DOHH2 (cell line): ENCODE measurements around the gene FAM76B.

ENCODE experiments used
- H3F3A ChIP-seq: fragments of 200-600 bp; sonication (generic), shearing (Covaris generic); 2 replicates; pipeline ENCODE4 v1.6.0; 2016; ENCODE audit warnings: antibody characterized with exemption, mild to moderate bottlenecking; ENCODE audit not compliant: control insufficient read depth, insufficient read depth
- H3K27ac ChIP-seq: fragments of 200-600 bp; sonication (generic); 2 replicates; pipeline ENCODE4 v1.5.1; 2014; ENCODE audit warnings: low read depth, mild to moderate bottlenecking, low read length, moderate library complexity
- H3K27me3 ChIP-seq: fragments of 200-600 bp; sonication (generic); 2 replicates; pipeline ENCODE4 v1.6.1; 2014; ENCODE audit warnings: mild to moderate bottlenecking, low read length, mixed read lengths; ENCODE audit not compliant: control insufficient read depth
- H3K36me3 ChIP-seq: fragments of 200-600 bp; sonication (generic); 2 replicates; pipeline ENCODE4 v1.6.1; 2014; ENCODE audit warnings: mild to moderate bottlenecking, low read length, moderate library complexity, mixed read lengths; ENCODE audit not compliant: control insufficient read depth
- H3K4me1 ChIP-seq: fragments of 200-600 bp; sonication (generic); 2 replicates; pipeline ENCODE4 v1.6.1; 2014; ENCODE audit warnings: mild to moderate bottlenecking, low read length, mixed read lengths; ENCODE audit not compliant: control insufficient read depth
- H3K4me2 ChIP-seq: fragments of 200-600 bp; sonication (generic); 2 replicates; pipeline ENCODE4 v1.6.0; 2014; ENCODE audit warnings: mild to moderate bottlenecking, low read length, moderate library complexity
- H3K4me3 ChIP-seq: fragments of 200-600 bp; sonication (generic); 2 replicates; pipeline ENCODE4 v1.5.1; 2014; ENCODE audit warnings: mild to moderate bottlenecking, low read length, mixed read lengths
- H3K79me2 ChIP-seq: fragments of 200-600 bp; sonication (generic); 2 replicates; pipeline ENCODE4 v1.6.1; 2014; ENCODE audit warnings: mild to moderate bottlenecking, low read length, mixed read lengths; ENCODE audit not compliant: control insufficient read depth
- H3K9me2 ChIP-seq: fragments of 200-600 bp; sonication (generic); replicated peaks from 2 replicates; pipeline ENCODE4 v1.6.1; 2014; ENCODE audit warnings: mild to moderate bottlenecking, low read length, mixed read lengths; ENCODE audit not compliant: control insufficient read depth
- H3K9me3 ChIP-seq: fragments of 200-600 bp; sonication (generic); 2 replicates; pipeline ENCODE4 v1.6.1; 2014; ENCODE audit warnings: antibody characterized with exemption, low read length, mixed read lengths; ENCODE audit not compliant: control insufficient read depth, insufficient read depth
- H4K20me1 ChIP-seq: fragments of 200-600 bp; sonication (generic); 2 replicates; pipeline ENCODE4 v1.6.0; 2014; ENCODE audit warnings: low read depth, mild to moderate bottlenecking, antibody characterized with exemption, low read length, moderate library complexity; ENCODE audit not compliant: control insufficient read depth, insufficient read depth
- CTCF ChIP-seq: fragments of 200-600 bp; sonication (generic); IDR thresholded peaks from one replicate; pipeline ENCODE4 v1.5.1; 2014; ENCODE audit warnings: antibody characterized with exemption, mild to moderate bottlenecking, low read depth, low read length; ENCODE audit not compliant: poor library complexity, severe bottlenecking
- EZH2phosphoT487 ChIP-seq: fragments of 200-600 bp; sonication (generic); IDR thresholded peaks from 2 replicates; pipeline ENCODE4 v1.6.1; 2017; ENCODE audit warnings: borderline replicate concordance, mild to moderate bottlenecking, antibody characterized with exemption, low read length, moderate library complexity, mixed read lengths

The FAM76B gene

GRCh38 chr11:95833378-95833777, 43.8 kb upstream of the FAM76B start:
- no peak for TF ChIP-seq EZH2phosphoT487
- TF ChIP-seq CTCF: no peak
- Histone ChIP-seq H3K4me1 (no peaks in the 10 kb centered on the region), H3K27me3 (no peaks in the 10 kb centered on the region), H3K27ac (no peak overlapping the region), H3K9me2 (no peaks in the 10 kb centered on the region), H3K9me3 (no peaks in the 10 kb centered on the region), H4K20me1 (no peaks in the 10 kb centered on the region), H3F3A (peaks cover 3% of the 10 kb centered on the region; the same call in 1 of the 2 replicates), H3K79me2 (no peaks in the 10 kb centered on the region), H3K4me2 (no peak overlapping the region), H3K36me3 (peaks cover 87% of the 10 kb centered on the region), H3K4me3 (no peak overlapping the region)

GRCh38 chr11:95832763-95833162, 43.2 kb upstream of the FAM76B start:
- H3K27ac ChIP-seq: no peak overlapping the region
- no peaks in the 10 kb centered on the region for H4K20me1 ChIP-seq
- H3K27me3 ChIP-seq: no peaks in the 10 kb centered on the region
- H3K4me3 ChIP-seq: no peak overlapping the region
- TF ChIP-seq EZH2phosphoT487 (no peak), CTCF (no peak)
- peaks cover 87% of the 10 kb centered on the region for H3K36me3 ChIP-seq
- no peaks in the 10 kb centered on the region for H3K79me2 ChIP-seq
- no peaks in the 10 kb centered on the region for H3K9me2 ChIP-seq
- peaks cover 3% of the 10 kb centered on the region; the same call in 1 of the 2 replicates for H3F3A ChIP-seq
- H3K4me2 ChIP-seq: no peak overlapping the region
- no peaks in the 10 kb centered on the region for H3K4me1 ChIP-seq
- no peaks in the 10 kb centered on the region for H3K9me3 ChIP-seq

- H3K27ac ChIP-seq: no peak overlapping the region
- peaks cover 91% of the 10 kb centered on the region for H3K36me3 ChIP-seq
- H3K9me2 ChIP-seq: no peaks in the 10 kb centered on the region
- no peaks in the 10 kb centered on the region for H3K4me1 ChIP-seq
- H3F3A ChIP-seq: peaks cover 3% of the 10 kb centered on the region; the same call in 1 of the 2 replicates
- H3K4me2 ChIP-seq: no peak overlapping the region
- TF ChIP-seq EZH2phosphoT487 (no peak), CTCF (no peak)
- no peaks in the 10 kb centered on the region for H3K79me2 ChIP-seq
- H3K9me3 ChIP-seq: no peaks in the 10 kb centered on the region
- no peaks in the 10 kb centered on the region for H4K20me1 ChIP-seq
- no peak overlapping the region for H3K4me3 ChIP-seq
- no peaks in the 10 kb centered on the region for H3K27me3 ChIP-seq
Measured at GRCh38 chr11:95831198-95831883, 41.8 kb upstream of the FAM76B start.
